ENCODE measurements around the gene PCDH9.

The PCDH9 gene

DNA sequence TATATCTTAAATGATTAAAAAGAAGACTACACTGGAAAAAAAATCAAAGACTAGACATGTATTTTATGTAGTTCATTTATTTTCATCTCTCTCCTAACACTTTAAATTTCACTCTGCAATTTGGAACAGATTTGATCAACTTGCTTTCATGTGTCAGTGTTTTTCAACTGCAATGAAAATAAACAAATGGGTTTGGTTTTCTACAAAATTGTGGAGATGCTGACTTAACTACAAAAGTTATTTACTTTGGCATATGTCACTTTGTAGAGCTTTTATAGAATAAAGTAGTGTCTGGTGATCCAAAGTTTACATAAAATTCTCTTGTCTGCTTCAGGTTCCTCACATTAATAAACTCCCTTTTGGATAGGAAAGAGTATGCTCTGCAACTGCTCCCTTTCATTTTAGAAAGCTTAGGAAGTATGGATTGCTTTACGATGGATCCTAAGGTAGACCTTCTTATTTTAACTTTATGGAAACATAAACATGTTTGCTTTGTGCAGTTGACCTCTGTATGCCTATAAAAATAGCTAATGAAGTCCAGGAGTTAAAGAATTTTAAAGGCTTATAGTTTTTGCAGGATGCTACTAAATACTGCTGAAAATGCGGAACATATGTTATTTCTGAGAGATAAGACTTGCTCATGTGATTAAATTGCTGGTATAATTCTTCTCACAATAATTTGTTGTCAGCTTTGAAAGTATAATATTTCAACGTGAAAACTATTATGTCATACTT is 815.9 kb downstream of the PCDH9 start:
- no peak for DNase-seq

DNA sequence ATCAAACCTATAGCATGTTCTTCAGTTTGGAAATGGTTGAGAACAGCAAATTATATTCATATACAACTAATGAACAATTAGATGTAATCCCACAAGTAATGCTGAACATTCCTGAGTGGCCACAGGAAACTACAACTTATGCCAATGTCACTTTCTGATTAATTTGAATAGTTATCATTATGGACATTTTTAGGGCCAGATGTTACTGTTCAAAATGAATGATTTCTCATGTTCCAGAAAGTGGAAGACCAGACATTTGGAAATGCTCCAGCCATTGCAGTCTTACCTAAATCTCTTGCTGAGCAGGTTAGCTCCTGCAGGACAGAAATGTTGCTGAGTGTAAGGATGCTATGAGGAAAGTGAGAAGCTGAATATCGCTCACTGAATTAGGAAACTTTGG is 819.8 kb downstream of the PCDH9 start:
- DNase-seq, result peak in 1 of 2 experiments; percentile 0

- no peak for DNase-seq
Measured at GRCh38 chr13:66409542-66409941, 820.6 kb downstream of the PCDH9 start.

DNA sequence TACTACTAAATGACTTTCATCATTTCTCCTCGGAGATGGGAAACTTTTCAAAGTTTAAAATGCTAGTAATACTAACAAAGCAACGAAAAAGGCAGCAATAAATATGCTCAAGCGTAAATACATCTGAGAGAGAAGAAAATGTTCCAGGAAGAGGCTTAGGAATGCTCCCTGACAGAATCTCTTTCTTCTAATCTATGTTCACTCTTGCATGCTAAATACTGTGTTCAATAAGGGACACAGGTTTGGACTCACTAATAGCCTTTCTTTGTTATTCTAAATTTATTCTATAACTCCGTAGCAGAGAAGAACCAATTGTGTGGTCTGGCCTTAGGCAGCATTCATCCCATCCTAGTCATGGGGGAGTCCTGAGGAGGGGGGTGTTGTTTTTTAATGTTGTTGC is 823.0 kb downstream of the PCDH9 start:
- no peak for DNase-seq

- DNase-seq, result no peak
Measured at GRCh38 chr13:66405908-66406802, 824.0 kb downstream of the PCDH9 start.

DNA sequence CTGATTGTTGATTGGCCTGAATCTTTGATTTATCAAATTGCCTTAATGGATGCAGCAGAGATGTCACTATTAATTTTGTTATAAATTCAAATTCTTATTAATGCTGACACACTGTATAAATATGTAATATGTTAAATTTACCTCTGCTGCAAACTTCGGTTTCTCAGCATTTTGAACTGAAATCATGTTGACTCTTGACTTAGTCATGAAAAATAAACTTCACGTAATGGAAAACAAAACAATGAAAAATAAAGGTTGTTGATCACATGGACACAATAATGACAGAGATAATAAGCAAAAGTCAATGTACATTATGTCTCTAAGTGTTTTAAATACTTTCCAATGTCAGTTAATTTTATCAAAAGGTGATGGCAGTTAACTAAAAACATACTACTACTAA is 827.6 kb downstream of the PCDH9 start:
- DNase-seq, result no peak

DNA sequence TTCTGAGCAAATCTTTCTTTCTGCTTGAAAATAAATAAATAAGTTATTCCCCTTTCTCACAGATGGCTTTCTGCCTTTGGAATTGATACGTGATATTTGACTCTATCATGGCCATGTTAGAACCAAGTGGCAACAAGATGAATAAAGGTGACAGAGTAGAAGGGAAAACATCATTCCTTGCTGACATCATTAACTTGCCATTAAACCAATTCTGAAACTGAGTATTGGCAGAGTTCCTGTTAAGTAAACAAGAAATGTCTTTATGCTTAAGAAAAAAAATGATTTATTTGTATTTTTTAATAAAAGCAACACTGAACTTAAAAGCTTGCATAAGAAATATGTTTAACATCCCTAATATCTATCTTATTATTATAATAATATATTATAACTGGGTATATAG is 828.1 kb downstream of the PCDH9 start:
- no peak for DNase-seq

DNA sequence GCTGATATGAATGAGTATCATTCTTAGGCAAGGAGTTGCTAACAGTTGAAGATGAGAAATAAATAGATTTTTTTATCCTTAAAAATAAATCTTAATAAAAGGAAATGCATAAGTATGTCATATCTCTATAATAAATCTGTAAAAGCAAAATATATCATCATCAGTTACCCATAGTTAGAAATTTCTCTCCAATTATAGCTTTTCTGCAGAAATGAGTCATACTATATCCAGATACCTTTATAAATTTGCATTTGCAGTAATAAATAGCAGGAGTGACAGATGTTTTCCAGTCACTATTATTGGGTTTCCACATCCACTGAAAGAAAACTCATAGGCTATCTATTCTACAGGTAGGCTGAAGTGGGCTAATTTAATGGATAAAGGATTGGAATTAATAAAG is 829.8 kb downstream of the PCDH9 start:
- no peak for DNase-seq

DNA sequence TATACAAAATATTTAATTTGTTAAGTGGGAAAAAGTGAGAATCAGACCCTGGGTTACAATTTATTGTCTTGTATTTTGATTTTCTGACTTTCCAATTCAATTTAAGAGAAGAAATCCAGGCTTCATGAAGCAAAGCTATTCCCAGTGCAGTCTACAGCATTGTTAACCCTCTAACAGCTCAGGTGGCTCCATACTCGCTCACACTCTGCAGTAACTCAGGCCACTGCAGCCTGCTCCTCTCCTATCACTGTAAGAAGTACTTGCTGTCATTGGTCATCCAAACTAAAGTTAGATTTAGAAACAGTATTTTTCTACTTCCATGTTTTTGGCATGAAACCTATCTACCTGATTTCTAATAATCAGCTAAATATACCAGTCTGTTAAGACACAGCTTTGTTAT is 830.3 kb downstream of the PCDH9 start:
- no peak for DNase-seq

- no peak for DNase-seq
Measured at GRCh38 chr13:66397133-66397532, 833.0 kb downstream of the PCDH9 start.

GRCh38 chr13:66391322-66391721 is 838.8 kb downstream of the PCDH9 start:
- DNase-seq, result no peak

DNA sequence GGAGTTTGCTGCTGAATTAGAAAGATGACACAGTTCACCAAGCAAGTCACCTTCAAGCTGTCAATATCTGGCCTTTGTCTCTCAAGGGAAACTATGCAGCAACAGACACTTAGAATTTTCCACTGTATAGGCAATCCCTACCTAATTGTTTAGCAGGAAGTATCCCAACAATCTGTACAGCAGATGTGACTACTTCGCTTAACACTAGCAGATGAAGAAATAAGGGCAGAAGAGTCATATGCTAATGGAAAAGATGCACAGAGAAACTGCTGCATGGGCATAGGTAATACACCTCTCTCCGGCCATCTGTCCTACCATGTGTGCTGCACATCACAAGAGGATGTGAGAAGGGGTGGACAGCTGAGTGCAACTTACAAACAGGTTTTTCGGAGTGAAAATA is 851.2 kb downstream of the PCDH9 start:
- no peak for DNase-seq

DNA sequence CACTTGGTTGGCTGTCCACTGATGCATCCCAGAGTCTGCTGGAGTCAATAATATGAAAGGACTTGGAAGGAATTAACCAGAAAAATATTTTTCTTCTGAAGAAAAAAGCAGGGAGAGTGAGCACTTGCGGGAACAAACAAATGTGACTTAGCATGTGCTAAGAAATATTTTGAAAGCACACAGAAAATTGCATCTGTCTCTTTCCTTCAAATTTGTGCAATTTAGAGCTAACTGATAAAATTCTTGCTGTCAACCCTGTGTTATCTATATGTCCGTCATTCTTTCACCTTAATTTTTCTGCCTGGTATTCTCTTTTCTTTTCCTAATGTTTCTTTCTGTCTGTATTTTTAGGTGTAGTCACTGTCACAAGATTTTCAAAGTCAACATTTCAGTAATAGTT is 852.6 kb downstream of the PCDH9 start:
- DNase-seq, result no peak

DNA sequence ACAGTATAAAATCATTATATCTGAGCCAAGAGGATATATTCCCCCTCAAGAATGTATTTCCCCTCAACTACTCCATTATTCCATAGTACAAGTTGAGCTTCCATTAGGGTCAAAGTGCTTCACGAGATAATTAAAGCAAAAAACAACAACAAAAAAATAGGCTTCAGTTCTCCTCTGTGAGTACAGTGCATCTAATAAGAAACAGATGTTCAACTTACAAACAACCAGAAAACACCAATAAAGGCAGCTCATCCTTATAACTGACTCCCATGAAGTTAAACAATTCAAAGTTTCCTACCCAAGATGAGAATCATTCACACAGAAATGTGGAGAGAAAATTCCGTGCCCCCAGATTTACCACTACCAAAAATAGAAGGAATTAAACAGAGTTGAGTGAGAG is 854.4 kb downstream of the PCDH9 start:
- no peak for DNase-seq

DNA sequence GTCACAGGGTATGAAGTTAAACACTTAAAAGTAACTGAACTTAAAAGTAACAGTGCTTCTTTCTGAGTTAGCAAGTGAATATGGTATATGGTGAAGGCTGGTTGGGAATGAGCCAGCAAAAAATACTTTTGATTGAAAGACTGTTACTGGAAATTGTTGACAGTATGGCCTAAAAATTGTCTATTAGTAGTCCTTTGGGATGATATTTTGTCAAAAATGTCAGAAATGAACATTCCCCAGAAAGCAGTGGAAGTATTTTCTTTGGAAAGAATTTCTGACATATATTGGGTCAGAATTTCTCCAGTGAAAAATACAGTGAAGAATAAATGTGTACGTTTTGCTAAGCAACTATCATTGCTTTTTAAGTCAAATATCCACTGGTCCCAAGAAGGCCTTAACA is 860.5 kb downstream of the PCDH9 start:
- no peak for DNase-seq

GRCh38 chr13:66367356-66367755 is 862.8 kb downstream of the PCDH9 start:
- no peak for DNase-seq

GRCh38 chr13:66365101-66365500 is 865.0 kb downstream of the PCDH9 start:
- DNase-seq, result no peak

- no peak for DNase-seq
Measured at GRCh38 chr13:66364346-66364745, 865.8 kb downstream of the PCDH9 start.

DNA sequence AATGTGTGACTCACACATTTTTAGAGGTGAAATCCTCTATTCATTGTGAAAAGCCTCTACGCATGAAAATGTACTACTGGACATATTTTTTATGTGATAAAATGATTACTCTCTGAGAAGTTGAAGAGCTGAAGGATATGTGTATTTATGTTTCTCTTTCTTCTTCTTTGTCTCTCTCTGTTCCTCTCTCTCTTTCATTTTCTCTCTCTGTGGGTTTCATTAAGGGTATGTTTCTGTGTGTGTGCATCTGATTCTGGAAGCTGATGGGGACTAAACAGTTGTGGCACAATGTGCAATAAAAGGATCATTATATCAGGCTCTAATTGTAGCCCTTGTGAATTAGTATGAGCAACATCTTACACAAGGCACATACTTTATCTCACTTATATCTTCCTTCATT is 867.7 kb downstream of the PCDH9 start:
- DNase-seq, result no peak

DNA sequence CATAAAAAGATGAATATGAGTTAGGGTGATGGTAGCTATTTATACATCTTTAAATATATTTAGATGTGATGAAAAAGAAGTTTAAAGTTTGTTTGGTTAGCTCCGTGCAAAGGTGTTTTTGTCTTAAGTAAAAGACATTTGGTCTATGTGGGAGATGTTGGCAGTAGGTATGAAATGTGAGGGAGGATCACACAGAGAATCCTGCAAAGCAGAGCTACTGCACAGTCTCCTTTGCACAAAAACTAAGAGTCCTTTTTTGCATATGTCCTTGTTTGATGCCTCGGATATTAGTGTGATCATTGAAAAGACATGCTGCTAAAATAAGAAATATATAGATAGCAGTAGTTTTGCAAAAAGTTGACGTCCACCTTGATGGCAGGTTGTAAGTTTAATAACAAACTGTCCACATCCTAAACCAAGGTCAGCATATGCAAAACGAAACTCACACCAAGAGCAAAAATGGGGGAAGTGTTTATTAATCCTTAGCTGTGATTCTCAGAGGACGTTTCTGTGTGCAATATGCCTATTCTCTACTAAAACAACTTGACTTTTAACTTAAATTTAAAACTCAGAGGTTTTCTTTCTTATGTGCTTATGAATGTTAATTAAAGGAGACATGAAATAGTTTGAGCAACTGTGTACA is 870.1 kb downstream of the PCDH9 start:
- DNase-seq, result no peak

GRCh38 chr13:66359393-66359792 is 870.7 kb downstream of the PCDH9 start:
- DNase-seq, result no peak

DNA sequence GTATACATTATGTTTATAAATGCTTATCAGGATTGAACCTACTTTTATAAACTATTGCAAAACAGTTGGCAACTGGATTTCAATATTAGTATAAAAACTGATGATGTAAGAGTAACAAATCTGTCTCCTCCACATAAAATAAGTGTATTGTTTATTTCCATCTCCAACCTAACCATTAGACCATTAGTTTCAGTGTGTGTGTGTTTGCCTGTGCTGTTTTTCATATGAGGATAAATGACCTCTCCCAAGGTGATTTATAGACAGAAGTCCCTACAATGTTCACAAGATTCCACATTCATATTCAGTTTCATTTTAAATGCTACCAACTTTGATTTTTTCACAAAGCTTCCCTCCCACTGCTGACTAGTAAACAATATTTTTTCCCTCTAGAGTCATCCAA is 871.6 kb downstream of the PCDH9 start:
- no peak for DNase-seq

- DNase-seq, result no peak
Measured at GRCh38 chr13:66357463-66357862, 872.7 kb downstream of the PCDH9 start.
